HG03025 (cell line): ENCODE measurements around the gene VPS13D.

Experiments used
- ATAC-seq: cut with Tn5 transposase; IDR thresholded peaks from one replicate; pipeline ENCODE4 v1.9.1; 2021; ENCODE audit warnings: mild to moderate bottlenecking, moderate library complexity; ENCODE audit not compliant: unreplicated experiment, low FRiP score

VPS13D gene

GRCh38 chr1:12279728-12280464 lies 50.1 kb downstream of the VPS13D start:
- no peak for ATAC-seq

- no peak for ATAC-seq
Measured at GRCh38 chr1:12282142-12282541, 52.3 kb downstream of the VPS13D start.

- ATAC-seq, result no peak
Measured at GRCh38 chr1:12284486-12284885, 54.7 kb downstream of the VPS13D start.

- ATAC-seq, result no peak
Measured at GRCh38 chr1:12285496-12286143, 55.8 kb downstream of the VPS13D start.

DNA sequence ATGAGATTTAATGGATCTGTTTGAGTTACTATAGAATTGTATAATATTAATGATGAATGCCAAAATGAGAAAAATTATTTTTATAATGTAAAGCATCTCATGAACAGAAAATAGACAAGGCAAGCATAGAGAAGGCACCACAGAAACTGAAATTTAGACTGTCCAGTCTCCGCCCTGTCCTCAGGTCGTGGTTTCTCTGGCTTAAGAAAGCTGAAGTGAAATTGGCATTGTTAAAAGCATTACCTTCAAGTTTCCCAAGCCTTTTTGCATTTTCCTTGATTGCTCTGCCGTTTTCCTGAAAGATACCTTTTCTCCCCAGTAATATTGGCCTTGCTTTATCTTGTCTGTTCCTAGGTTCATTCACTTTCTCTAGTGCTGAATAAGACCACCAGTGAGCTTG lies 58.0 kb downstream of the VPS13D start:
- no peak for ATAC-seq

GRCh38 chr1:12290828-12291227 lies 61.0 kb downstream of the VPS13D start:
- ATAC-seq, result no peak

GRCh38 chr1:12293416-12293815 lies 63.6 kb downstream of the VPS13D start:
- no peak for ATAC-seq

GRCh38 chr1:12294076-12294475 lies 64.2 kb downstream of the VPS13D start:
- ATAC-seq, result no peak

- ATAC-seq, result no peak
Measured at GRCh38 chr1:12296016-12296415, 66.2 kb downstream of the VPS13D start.

- no peak for ATAC-seq
Measured at GRCh38 chr1:12296623-12297022, 66.8 kb downstream of the VPS13D start.

- ATAC-seq, result no peak
Measured at GRCh38 chr1:12300706-12301105, 70.9 kb downstream of the VPS13D start.

DNA sequence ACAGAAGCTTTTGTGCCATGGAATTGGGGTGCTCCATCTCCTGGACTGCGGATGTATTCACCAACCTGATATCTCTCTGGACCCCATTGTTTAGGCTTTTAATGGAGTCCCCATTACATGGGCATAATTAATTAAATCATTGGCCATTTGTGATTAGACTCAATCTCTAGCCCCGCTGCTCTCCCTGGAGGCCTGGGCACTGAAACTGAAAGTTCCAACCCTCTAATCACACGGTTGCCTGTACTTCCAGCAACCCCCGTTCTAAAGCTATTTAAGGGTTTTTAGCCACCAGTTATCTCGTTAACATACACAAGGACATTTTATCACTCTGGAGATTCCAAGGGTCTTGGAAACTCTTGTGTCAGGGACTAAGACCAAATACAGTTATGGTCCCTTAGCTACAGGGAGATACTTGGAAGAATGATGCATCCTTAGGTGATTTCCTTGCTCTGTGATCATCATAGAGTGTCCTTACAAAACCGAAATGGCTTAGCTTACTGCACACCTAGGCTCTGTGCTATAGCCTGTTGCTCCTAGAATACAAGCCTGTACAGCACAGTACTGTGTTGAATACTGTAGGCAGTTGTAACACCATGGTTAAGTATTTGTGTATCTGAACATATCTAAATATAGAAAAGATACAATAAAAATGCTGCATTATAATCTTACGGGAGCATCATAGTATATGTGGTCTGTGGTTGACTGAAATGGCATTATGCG lies 71.8 kb downstream of the VPS13D start:
- ATAC-seq, result no peak

DNA sequence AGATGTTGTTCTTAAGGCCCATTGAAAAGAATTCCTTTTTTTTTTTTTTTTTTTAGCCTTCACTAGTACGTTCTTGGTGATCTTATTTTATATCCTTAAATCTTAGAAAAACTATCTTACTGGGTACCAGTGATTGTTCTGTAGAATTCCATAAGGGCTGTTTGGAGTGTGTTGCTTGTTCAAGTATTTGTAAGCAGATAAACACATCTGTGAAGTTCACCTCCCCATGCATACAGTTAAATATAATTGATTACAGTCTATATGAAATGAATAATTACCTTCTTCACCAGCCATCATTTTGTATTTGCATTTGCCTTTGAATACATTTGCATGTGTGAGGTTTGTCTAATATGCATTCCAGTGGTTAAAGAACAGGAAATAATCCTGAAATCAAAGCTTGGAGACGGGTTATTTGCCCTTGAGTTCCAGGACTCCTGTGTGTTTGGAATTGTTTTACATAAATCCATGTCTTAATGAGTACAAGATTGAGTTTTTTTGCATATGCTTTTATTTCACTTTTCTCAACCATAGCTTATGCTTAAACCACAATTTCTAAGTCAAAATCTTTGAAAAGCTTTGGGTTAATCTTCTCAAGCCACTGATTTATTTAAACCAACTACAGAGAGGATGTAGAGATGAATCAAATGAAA lies 73.1 kb downstream of the VPS13D start:
- ATAC-seq, result no peak

GRCh38 chr1:12305377-12305776 lies 75.5 kb downstream of the VPS13D start:
- ATAC-seq, result no peak

- ATAC-seq, result no peak
Measured at GRCh38 chr1:12309783-12310742, 80.2 kb downstream of the VPS13D start.

DNA sequence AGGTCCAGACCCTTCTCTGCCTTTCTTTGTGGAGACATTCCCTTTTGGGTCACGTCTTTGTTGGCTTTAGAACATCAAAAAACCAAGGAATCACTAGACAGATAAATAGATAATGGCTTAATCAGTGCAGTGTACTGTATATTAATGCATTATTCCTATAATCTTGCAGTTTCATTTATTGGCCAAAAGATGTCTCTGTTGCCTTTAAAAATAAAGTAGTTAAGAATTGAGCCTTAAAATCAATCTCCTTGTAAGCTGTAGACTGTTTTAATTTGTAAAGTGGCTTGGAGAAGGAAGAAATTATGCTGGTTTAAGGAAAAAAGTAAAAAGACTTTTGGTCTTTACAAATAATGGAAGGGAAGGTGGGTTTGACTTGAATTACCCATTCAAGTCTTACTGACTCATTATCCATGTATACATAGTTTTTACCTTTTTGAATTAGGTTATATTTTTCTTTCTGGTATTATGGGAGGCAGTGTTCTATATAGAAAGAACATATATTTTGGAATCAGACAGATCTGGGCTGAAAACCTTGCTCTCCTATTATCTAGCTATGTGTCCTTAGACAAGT lies 84.6 kb downstream of the VPS13D start:
- ATAC-seq, result no peak

GRCh38 chr1:12315146-12315545 lies 85.3 kb downstream of the VPS13D start:
- no peak for ATAC-seq

DNA sequence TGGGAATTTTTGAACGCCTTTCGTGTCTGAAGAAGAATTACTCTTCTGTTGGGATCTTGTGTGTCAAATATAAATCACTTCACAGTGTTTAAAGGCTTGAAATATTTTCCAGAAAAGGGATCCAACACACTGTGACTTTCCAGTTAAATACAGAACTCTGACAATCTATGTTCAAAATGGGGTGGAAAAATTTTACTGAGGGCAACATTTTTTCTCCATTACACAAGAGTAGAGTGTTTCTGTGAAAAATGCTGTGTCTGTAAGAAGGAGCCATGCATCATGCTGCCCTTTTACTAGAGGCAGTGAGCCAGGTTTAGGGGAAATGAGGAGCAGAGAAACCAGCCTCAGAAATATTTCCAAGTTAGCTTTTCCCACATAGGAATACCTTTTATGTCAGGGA lies 86.5 kb downstream of the VPS13D start:
- no peak for ATAC-seq

DNA sequence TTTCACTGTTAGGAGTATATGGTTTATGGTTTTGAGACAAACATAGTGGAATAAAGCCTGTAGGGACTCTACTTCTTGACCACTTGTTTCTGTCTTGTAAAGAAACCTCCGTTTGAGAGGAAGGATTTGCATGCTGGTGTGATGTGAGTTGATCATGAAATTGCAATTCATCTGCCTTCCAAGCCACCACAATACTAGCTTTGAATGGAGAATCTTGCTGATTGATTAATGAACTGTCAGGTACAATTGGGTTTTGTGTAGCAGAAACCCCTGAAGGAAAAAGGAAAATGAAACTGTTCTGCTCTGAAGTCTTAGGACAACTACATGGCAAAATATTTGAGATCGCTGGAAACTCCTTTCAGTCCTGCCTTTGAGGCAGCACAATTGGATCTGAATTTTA lies 90.7 kb downstream of the VPS13D start:
- no peak for ATAC-seq

DNA sequence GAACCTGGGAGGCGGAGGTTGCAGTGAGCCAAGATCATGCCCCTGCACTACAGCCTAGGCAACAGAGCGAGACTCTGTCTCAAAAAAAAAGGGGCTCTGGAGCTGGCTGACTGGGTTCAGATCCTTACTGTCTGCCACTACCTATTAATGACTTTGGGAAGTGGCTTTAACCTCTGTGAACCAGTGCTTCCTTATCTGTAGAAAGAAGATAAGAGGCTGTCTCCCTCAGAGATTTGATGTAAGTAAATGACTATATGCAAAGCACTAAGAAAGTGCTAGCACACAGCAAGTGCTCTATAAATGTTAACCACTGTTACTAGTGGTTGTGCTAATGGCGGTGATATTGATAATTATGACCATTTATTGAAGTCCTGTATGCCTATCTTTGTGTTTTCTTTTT lies 94.6 kb downstream of the VPS13D start:
- ATAC-seq, result no peak
